Left ventricle myocardium inferior (tissue), 1 donor: ENCODE data around the gene PLSCR4. TPM values are rescaled to one million over a fixed set of nuclear protein-coding genes. Genes with fewer than 3 reads are reported as not detected.

Source experiments
- DNase-seq: peaks from one replicate; pipeline ENCODE4 v3.0.0-alpha.2; 2020
- H3K27ac ChIP-seq: fragments of 200-600 bp; replicated peaks from 2 replicates; pipeline ENCODE4 v1.8.0; 2021
- H3K27me3 ChIP-seq: fragments of 200-600 bp; 2 replicates; pipeline ENCODE4 v1.8.0; 2021; ENCODE audit warnings: low read depth
- H3K36me3 ChIP-seq: fragments of 200-600 bp; 2 replicates; pipeline ENCODE4 v1.8.0; 2021
- H3K4me1 ChIP-seq: fragments of 200-600 bp; 2 replicates; pipeline ENCODE4 v1.8.0; 2021
- H3K4me3 ChIP-seq: fragments of 200-600 bp; 2 replicates; pipeline ENCODE4 v1.8.0; 2021; ENCODE audit warnings: mild to moderate bottlenecking, moderate library complexity
- H3K9me3 ChIP-seq: fragments of 200-600 bp; replicated peaks from 2 replicates; pipeline ENCODE4 v1.8.0; 2021
- CTCF ChIP-seq: fragments of 200-600 bp; IDR thresholded peaks from 2 replicates; pipeline ENCODE4 v1.8.0; 2021; ENCODE audit warnings: antibody characterized with exemption, mild to moderate bottlenecking, borderline replicate concordance
- intact Hi-C: fragments of 100-400 bp; cut with micrococcal nuclease; formaldehyde crosslinking; loops from one replicate; pipeline ENCODE4 v1.11.0; 2022
- total RNA-seq: library from RNA; stranded (reverse); fragmentation: NEBNext Ultra II Directional; extraction: Animal tissue kit (Norgen Biotek cat#: 25700); gene quantifications from one replicate; pipeline ENCODE4 v1.2.1, GENCODE V29; 2021
- donor health status: DM: no; HTN: yes; CAD: no; lungs with severe emphysema.

PLSCR4 gene
- total RNA-seq, 1 donor from 2014 or later, result 12.1 TPM

DNA sequence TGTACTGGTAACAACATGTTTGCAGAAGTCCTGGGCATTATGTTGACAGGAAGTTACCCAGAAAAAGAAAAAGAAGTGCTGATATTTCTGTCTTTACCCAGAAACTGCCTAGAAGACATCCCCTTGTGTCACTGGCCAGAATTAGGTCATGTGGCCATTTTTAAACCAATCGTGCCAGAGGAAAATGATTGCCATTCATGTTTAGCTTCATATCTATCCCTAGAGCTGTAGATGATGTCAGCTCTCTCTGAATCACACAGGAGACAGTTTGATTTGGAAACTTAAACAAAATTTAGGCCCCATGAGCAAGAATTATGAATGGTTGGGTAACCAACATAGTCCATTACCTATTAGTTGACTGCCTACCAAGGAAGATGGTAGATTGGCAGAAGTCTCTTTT lies 81.0 kb downstream of the PLSCR4 start:
- Histone ChIP-seq H3K27ac (no peak overlapping the region), H3K4me1 (peaks cover 19% of the 10 kb centered on the region), H3K9me3 (no peaks in the 10 kb centered on the region), H3K27me3 (no peaks in the 10 kb centered on the region), H3K4me3 (no peak overlapping the region), H3K36me3 (no peaks in the 10 kb centered on the region)
- no peak for TF ChIP-seq CTCF
- DNase-seq, result no peak
- intact Hi-C loops, result no loop called here

DNA sequence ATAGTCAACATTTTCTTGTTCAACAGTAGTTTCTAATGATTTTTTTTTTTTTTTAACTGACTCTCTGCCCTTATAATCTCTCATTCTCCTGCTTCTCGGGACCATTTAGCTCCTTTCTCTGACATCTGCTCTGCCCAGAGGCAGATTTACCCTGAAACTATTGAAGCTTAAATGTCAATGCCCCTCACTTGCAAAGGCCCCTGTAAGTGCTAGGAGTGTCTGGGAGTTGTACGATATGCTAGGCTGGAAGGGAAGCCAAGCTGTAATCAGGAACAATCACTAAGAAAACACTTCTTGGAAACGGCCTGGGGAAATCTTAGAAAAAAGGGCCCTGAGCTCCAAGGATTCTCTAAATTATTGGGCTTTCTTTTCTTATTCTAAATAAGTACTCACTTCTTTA lies 84.1 kb downstream of the PLSCR4 start:
- intact Hi-C loops, result no loop called here
- Histone ChIP-seq H3K4me1 (peaks cover 31% of the 10 kb centered on the region), H3K9me3 (no peaks in the 10 kb centered on the region), H3K36me3 (no peaks in the 10 kb centered on the region), H3K27ac (peak overlapping the region; percentile 43), H3K4me3 (no peak overlapping the region), H3K27me3 (no peaks in the 10 kb centered on the region)
- no peak for DNase-seq
- no peak for TF ChIP-seq CTCF

- no peak for TF ChIP-seq CTCF
- Histone ChIP-seq H3K36me3 (no peaks in the 10 kb centered on the region), H3K27me3 (no peaks in the 10 kb centered on the region), H3K4me3 (no peak overlapping the region), H3K4me1 (peaks cover 35% of the 10 kb centered on the region), H3K27ac (peak overlapping the region; percentile 43), H3K9me3 (no peaks in the 10 kb centered on the region)
- intact Hi-C loops, result no loop called here
- no peak for DNase-seq
These were observed 84.5 kb downstream of the PLSCR4 start for GRCh38 chr3:146166415-146166821.

- peaks cover 40% of the 10 kb centered on the region for H3K4me1 ChIP-seq
- no peak for DNase-seq
- no peaks in the 10 kb centered on the region for H3K36me3 ChIP-seq
- intact Hi-C loops, result no loop called here
- no peak overlapping the region for H3K4me3 ChIP-seq
- no peak for TF ChIP-seq CTCF
- H3K9me3 ChIP-seq, result no peaks in the 10 kb centered on the region
- H3K27ac ChIP-seq, result peak overlapping the region; percentile 43
- H3K27me3 ChIP-seq, result no peaks in the 10 kb centered on the region
These were observed 85.0 kb downstream of the PLSCR4 start for GRCh38 chr3:146165877-146166276.

DNA sequence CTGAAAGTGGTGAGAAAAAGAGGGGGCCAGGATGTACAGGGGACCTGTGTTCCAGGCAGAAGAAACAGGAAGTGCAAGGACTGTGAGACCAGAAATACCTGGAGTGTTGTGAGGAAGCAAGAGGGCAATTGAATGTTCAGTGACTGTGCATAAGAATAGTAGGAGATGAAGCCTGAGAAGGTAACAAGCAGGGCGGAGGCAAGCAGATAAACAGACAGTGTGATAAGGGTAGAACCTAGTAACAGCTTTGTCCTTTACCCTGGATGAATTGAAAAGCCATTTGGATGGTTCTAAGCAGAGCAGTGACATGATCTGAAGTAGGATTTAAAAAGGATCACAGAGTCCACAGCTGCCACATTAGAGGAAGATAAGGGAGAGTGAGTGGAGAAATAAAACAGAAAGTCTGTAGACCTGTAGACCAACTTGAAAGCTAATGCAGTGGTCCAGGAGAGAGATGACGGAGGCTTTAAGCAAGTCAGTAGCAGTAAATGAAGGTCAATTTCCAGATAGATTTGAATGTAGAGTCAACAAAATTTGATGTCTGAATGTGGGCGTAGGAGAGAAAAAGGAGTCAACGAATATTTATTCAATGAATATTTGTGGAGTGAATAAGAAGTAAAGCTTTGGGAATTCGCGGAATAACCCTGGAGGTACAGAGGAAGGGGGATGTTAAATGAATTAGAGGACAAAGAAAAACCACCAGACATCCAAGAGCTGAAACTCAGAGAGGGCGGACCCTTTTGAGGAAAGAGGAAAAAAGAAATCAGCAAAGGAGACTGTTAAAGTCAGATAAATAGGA lies 85.7 kb downstream of the PLSCR4 start:
- H3K9me3 ChIP-seq, result no peaks in the 10 kb centered on the region
- DNase-seq, result no peak
- peaks cover 48% of the 10 kb centered on the region for H3K4me1 ChIP-seq
- H3K4me3 ChIP-seq, result no peak overlapping the region
- no peak for TF ChIP-seq CTCF
- H3K27ac ChIP-seq, result peak overlapping the region; percentile 43
- intact Hi-C loops, result no loop called here
- H3K36me3 ChIP-seq, result no peaks in the 10 kb centered on the region
- no peaks in the 10 kb centered on the region for H3K27me3 ChIP-seq
